ENCODE data around the gene ADPRH. TPM values are rescaled to one million over a fixed set of nuclear protein-coding genes. Genes with fewer than 3 reads are reported as not detected.

Gene ADPRH
- total and polyA plus RNA-seq, 10 of the 15 experiments (the other 5 are each of a cell fraction or from before 2014, with no cell fraction given), result 2.3 to 32.6 (median 19.0) TPM

DNA sequence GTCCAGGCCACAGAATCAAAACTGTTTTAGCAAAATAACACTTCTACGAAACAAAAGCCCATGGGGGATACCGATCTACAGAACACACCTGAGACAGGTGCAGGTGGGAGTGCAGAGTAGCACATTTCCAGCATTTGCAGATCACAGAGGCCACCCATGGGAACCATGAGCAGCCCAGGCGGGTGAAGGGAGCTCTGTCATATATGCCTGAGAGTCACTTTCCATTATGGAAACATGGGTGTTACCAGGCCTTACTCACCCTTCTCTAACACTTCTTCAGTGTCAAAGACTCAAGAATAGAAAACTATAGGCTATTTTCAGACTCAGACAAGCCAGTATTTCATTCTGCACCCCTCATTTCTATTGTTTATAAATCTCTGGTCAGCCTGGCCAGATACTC, 21.9 kb downstream of the ADPRH start:
- H3K27ac ChIP-seq (ENCODE audit: control insufficient read depth, insufficient read depth), result peak overlapping the region; percentile 87
- H2AFZ ChIP-seq (ENCODE audit: control insufficient read depth, low read depth, low read length), result peak overlapping the region; percentile 68
- peak overlapping the region; percentile 80; the same call in 1 of the 2 replicates for H3K4me2 ChIP-seq (ENCODE audit: control insufficient read depth, insufficient read depth)
- FAIRE-seq (no peak), DNase-seq (ENCODE audit: low read depth, low spot score) (no peak), ATAC-seq (peak; percentile 25)
- TF ChIP-seq IKZF1 (conservative IDR thresholded peaks at IDR 0.05), result 0 out of 2 replicates have a peak, but pooled peaks have one; percentile 13
- peak; percentile 8; the same call in 1 of the 2 replicates for TF ChIP-seq MXI1 (IDR thresholded peaks at IDR 0.05; ENCODE audit: low read depth, low read length)
- TF ChIP-seq MEF2B (IDR thresholded peaks at IDR 0.05; ENCODE audit: partially characterized antibody, poor library complexity, severe bottlenecking), result peak; percentile 9
- TF ChIP-seq IKZF2 (IDR thresholded peaks at IDR 0.05), result peak in 1 of 2 experiments; percentile 1; a peak in 1 of 4 replicates
- 0 out of 2 replicates have a peak, but pooled peaks have one; percentile 25 for TF ChIP-seq PML (IDR thresholded peaks at IDR 0.05; ENCODE audit: low read length)
- 0 out of 2 replicates have a peak, but pooled peaks have one; percentile 9 for TF ChIP-seq NBN (IDR thresholded peaks at IDR 0.05)
- TF ChIP-seq, protein P1, sequence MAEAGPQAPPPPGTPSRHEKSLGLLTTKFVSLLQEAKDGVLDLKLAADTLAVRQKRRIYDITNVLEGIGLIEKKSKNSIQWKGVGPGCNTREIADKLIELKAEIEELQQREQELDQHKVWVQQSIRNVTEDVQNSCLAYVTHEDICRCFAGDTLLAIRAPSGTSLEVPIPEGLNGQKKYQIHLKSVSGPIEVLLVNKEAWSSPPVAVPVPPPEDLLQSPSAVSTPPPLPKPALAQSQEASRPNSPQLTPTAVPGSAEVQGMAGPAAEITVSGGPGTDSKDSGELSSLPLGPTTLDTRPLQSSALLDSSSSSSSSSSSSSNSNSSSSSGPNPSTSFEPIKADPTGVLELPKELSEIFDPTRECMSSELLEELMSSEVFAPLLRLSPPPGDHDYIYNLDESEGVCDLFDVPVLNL (IDR thresholded peaks at IDR 0.05; ENCODE audit: low read depth, low read length), result no peak
- no peak for TF ChIP-seq STAT1 (conservative IDR thresholded peaks at IDR 0.05)
- TF ChIP-seq TBL1XR1 (IDR thresholded peaks at IDR 0.05; ENCODE audit: low read depth, low read length), result 0 out of 2 replicates have a peak, but pooled peaks have one; percentile 7
- 0 out of 2 replicates have a peak, but pooled peaks have one; percentile 4 for TF ChIP-seq NR2F1 (conservative IDR thresholded peaks at IDR 0.05)
- in situ Hi-C loops (cut with MboI) (no loop called here), intact Hi-C loops (cut with micrococcal nuclease; ENCODE audit: unreplicated experiment) (no loop called here)
- BruUV-seq (replicated peaks), result no TSS peak
- ChIA-PET POLR2A (interaction anchor here (0.9 to 10.4 kb wide), 19 partner anchors 13 to 306 kb away, joined by 3 to 133 read pairs (median 11); partner anchors contain the start of genes ADPRH, CD80, COX17 and TIMMDC1), CTCF (interaction anchor here (0.6 to 9.5 kb wide), 37 partner anchors 8 to 494 kb away, joined by 3 to 296 read pairs (median 8); partner anchors contain the start of genes ADPRH, B4GALT4, CD80 and COX17), SMC1A (ENCODE audit: uncharacterized antibody, unreplicated experiment) (interaction anchor here (0.9 to 7.6 kb wide), 26 partner anchors 12 to 327 kb away, joined by 3 to 329 read pairs (median 10); partner anchors contain the start of genes ADPRH, CD80, COX17 and TMEM39A), RAD21 (ENCODE audit: unreplicated experiment) (interaction anchor here (0.8 to 7.2 kb wide), 30 partner anchors 14 to 493 kb away, joined by 3 to 239 read pairs (median 12); partner anchors contain the start of genes ADPRH, ARHGAP31, CD80 and COX17)
- peak overlapping the region; percentile 80 for H3K9ac ChIP-seq (ENCODE audit: control insufficient read depth, insufficient read depth, low read length)
- no peaks in the 10 kb centered on the region for H3K36me3 ChIP-seq (ENCODE audit: control insufficient read depth in 2 of 2, insufficient read depth in 2 of 2, low read length in 1 of 2)
- H3K4me3 ChIP-seq, result no peak overlapping the region
- H3K9me3 ChIP-seq (replicated peaks; ENCODE audit: control insufficient read depth, insufficient read depth, low read length), result no peaks in the 10 kb centered on the region
- 0% methylated on average over 3 of the region's 3 CpGs for WGBS (ENCODE audit: insufficient coverage, insufficient replicate concordance, low lambda C conversion rate, missing lambda C conversion rate)
- H3K79me2 ChIP-seq (ENCODE audit: control insufficient read depth, insufficient read depth, low read length), result peaks cover 23% of the 10 kb centered on the region
- H3K4me1 ChIP-seq (ENCODE audit: control insufficient read depth, insufficient read depth, low read length), result peaks cover 58% of the 10 kb centered on the region
- no peaks in the 10 kb centered on the region for H4K20me1 ChIP-seq (ENCODE audit: control insufficient read depth, insufficient read depth)
- no peaks in the 10 kb centered on the region for H3K27me3 ChIP-seq (replicated peaks in 1 of 2; ENCODE audit: control insufficient read depth in 2 of 2, insufficient read depth in 2 of 2, low read length in 1 of 2)
